GM18498 (cell line): Measurements from ENCODE around the gene CACNB2.
"Not testable (repeated sequence)": the region's sequence is repeated elsewhere in the genome, so short reads cannot be mapped to it uniquely, and the experiment has no call there.

ENCODE experiments used
- ATAC-seq: cut with Tn5 transposase; IDR thresholded peaks from one replicate; pipeline ENCODE4 v1.9.1; 2021; ENCODE audit warnings: mild to moderate bottlenecking, moderate library complexity; ENCODE audit not compliant: unreplicated experiment

The CACNB2 gene

GRCh38 chr10:18438361-18439126, 298.3 kb downstream of the CACNB2 start:
- ATAC-seq = no peak

- ATAC-seq = no peak
These were observed 299.4 kb downstream of the CACNB2 start for GRCh38 chr10:18439601-18440000.

- ATAC-seq = not testable (repeated sequence)
These were observed 305.4 kb downstream of the CACNB2 start for GRCh38 chr10:18445635-18446034.

GRCh38 chr10:18446205-18446604, 306.0 kb downstream of the CACNB2 start:
- ATAC-seq = no peak

GRCh38 chr10:18449611-18450026, 309.4 kb downstream of the CACNB2 start:
- no peak for ATAC-seq

GRCh38 chr10:18450298-18450697, 310.1 kb downstream of the CACNB2 start:
- ATAC-seq = no peak

GRCh38 chr10:18455086-18455884, 315.1 kb downstream of the CACNB2 start:
- no peak for ATAC-seq

GRCh38 chr10:18456984-18457383, 316.8 kb downstream of the CACNB2 start:
- ATAC-seq = peak; percentile 100

- ATAC-seq = no peak
These were observed 319.8 kb downstream of the CACNB2 start for GRCh38 chr10:18460032-18460431.

GRCh38 chr10:18463673-18464211, 323.5 kb downstream of the CACNB2 start:
- no peak for ATAC-seq

- ATAC-seq = no peak
These were observed 328.9 kb downstream of the CACNB2 start for GRCh38 chr10:18469125-18469524.

GRCh38 chr10:18472977-18473376, 332.8 kb downstream of the CACNB2 start:
- ATAC-seq = no peak

GRCh38 chr10:18473424-18474117, 333.3 kb downstream of the CACNB2 start:
- ATAC-seq = no peak

GRCh38 chr10:18474118-18474455, 333.9 kb downstream of the CACNB2 start:
- no peak for ATAC-seq

- no peak for ATAC-seq
These were observed 335.9 kb downstream of the CACNB2 start for GRCh38 chr10:18476076-18476647.

- no peak for ATAC-seq
These were observed 338.1 kb downstream of the CACNB2 start for GRCh38 chr10:18478354-18478753.

- no peak for ATAC-seq
These were observed 339.3 kb downstream of the CACNB2 start for GRCh38 chr10:18479502-18479901.

- ATAC-seq = no peak
These were observed 343.4 kb downstream of the CACNB2 start for GRCh38 chr10:18483516-18484186.

GRCh38 chr10:18486438-18486837, 346.2 kb downstream of the CACNB2 start:
- no peak for ATAC-seq

- ATAC-seq = no peak
These were observed 350.5 kb downstream of the CACNB2 start for GRCh38 chr10:18490755-18491154.
